ENCODE results near the gene HAPLN3. TPM values are rescaled to one million over a fixed set of nuclear protein-coding genes. Genes with fewer than 3 reads are reported as not detected.
"Not testable (repeated sequence)": the region's sequence is repeated elsewhere in the genome, so short reads cannot be mapped to it uniquely, and the experiment has no call there.

HAPLN3 gene
- total RNA-seq (2014; rRNA removed; shearing (Covaris generic)) = 8.1 and 11.5 TPM in 2 replicates

- peaks cover 15% of the 10 kb centered on the region for H3K27me3 ChIP-seq (ENCODE audit: control insufficient read depth, insufficient read depth, low read length)
- peaks cover 5% of the 10 kb centered on the region for H3K36me3 ChIP-seq (replicated peaks; ENCODE audit: control insufficient read depth, insufficient read depth, low read length)
- peak within 1 kb of the TSS; percentile 62 for H3K4me3 ChIP-seq (ENCODE audit: insufficient read depth, low read depth, low read length)
- peak; percentile 87 for DNase-seq
These were observed at the start of gene HAPLN3 for GRCh38 chr15:88894819-88895767. HAPLN3 (minus strand) TSS chr15:88895544; CDS start chr15:88887298, 8,246 bp downstream.

GRCh38 chr15:88940110-88940675, 44.8 kb upstream of the HAPLN3 start:
- Histone ChIP-seq H3K4me3 (ENCODE audit: insufficient read depth, low read depth, low read length) (no peak overlapping the region), H3K36me3 (replicated peaks; ENCODE audit: control insufficient read depth, insufficient read depth, low read length) (no peaks in the 10 kb centered on the region)
- no peak for DNase-seq

GRCh38 chr15:88939486-88939806, 44.1 kb upstream of the HAPLN3 start:
- H3K27me3 ChIP-seq (ENCODE audit: control insufficient read depth, insufficient read depth, low read length) = no peaks in the 10 kb centered on the region
- no peak for DNase-seq
- no peak overlapping the region for H3K4me3 ChIP-seq (ENCODE audit: insufficient read depth, low read depth, low read length)
- no peaks in the 10 kb centered on the region for H3K36me3 ChIP-seq (replicated peaks; ENCODE audit: control insufficient read depth, insufficient read depth, low read length)

More at GRCh38 chr15:88940110-88940675, 44.8 kb upstream of the HAPLN3 start:
- H3K27me3 ChIP-seq (ENCODE audit: control insufficient read depth, insufficient read depth, low read length) = no peaks in the 10 kb centered on the region

- Histone ChIP-seq H3K4me3 (ENCODE audit: insufficient read depth, low read depth, low read length) (no peak overlapping the region), H3K36me3 (replicated peaks; ENCODE audit: control insufficient read depth, insufficient read depth, low read length) (no peaks in the 10 kb centered on the region), H3K27me3 (ENCODE audit: control insufficient read depth, insufficient read depth, low read length) (no peaks in the 10 kb centered on the region)
- peak; percentile 24 for DNase-seq
These were observed 43.6 kb upstream of the HAPLN3 start for GRCh38 chr15:88938802-88939485.

- H3K27me3 ChIP-seq (ENCODE audit: control insufficient read depth, insufficient read depth, low read length); H3K4me3 ChIP-seq (ENCODE audit: insufficient read depth, low read depth, low read length); H3K36me3 ChIP-seq (replicated peaks; ENCODE audit: control insufficient read depth, insufficient read depth, low read length); DNase-seq: not testable (repeated sequence)
These were observed 39.1 kb upstream of the HAPLN3 start for GRCh38 chr15:88934449-88934848.

- DNase-seq = no peak
- Histone ChIP-seq H3K4me3 (ENCODE audit: insufficient read depth, low read depth, low read length) (no peak overlapping the region), H3K27me3 (ENCODE audit: control insufficient read depth, insufficient read depth, low read length) (no peaks in the 10 kb centered on the region), H3K36me3 (replicated peaks; ENCODE audit: control insufficient read depth, insufficient read depth, low read length) (no peaks in the 10 kb centered on the region)
These were observed 37.6 kb upstream of the HAPLN3 start for GRCh38 chr15:88932875-88933330.

GRCh38 chr15:88932271-88932874, 37.0 kb upstream of the HAPLN3 start:
- no peak overlapping the region for H3K4me3 ChIP-seq (ENCODE audit: insufficient read depth, low read depth, low read length)
- H3K36me3 ChIP-seq (replicated peaks; ENCODE audit: control insufficient read depth, insufficient read depth, low read length) = no peaks in the 10 kb centered on the region
- no peak for DNase-seq
- H3K27me3 ChIP-seq (ENCODE audit: control insufficient read depth, insufficient read depth, low read length) = no peaks in the 10 kb centered on the region

- no peaks in the 10 kb centered on the region for H3K36me3 ChIP-seq (replicated peaks; ENCODE audit: control insufficient read depth, insufficient read depth, low read length)
- no peaks in the 10 kb centered on the region for H3K27me3 ChIP-seq (ENCODE audit: control insufficient read depth, insufficient read depth, low read length)
- H3K4me3 ChIP-seq (ENCODE audit: insufficient read depth, low read depth, low read length) = no peak overlapping the region
- no peak for DNase-seq
These were observed 35.2 kb upstream of the HAPLN3 start for GRCh38 chr15:88930579-88930978.

GRCh38 chr15:88929358-88930098, 34.2 kb upstream of the HAPLN3 start:
- not testable (repeated sequence) for DNase-seq; H3K27me3 ChIP-seq (ENCODE audit: control insufficient read depth, insufficient read depth, low read length); H3K36me3 ChIP-seq (replicated peaks; ENCODE audit: control insufficient read depth, insufficient read depth, low read length); H3K4me3 ChIP-seq (ENCODE audit: insufficient read depth, low read depth, low read length)

- H3K4me3 ChIP-seq (ENCODE audit: insufficient read depth, low read depth, low read length) = not testable (repeated sequence)
These were observed 32.8 kb upstream of the HAPLN3 start for GRCh38 chr15:88928192-88928591.

GRCh38 chr15:88925648-88926047, 30.3 kb upstream of the HAPLN3 start:
- DNase-seq; H3K27me3 ChIP-seq (ENCODE audit: control insufficient read depth, insufficient read depth, low read length); H3K36me3 ChIP-seq (replicated peaks; ENCODE audit: control insufficient read depth, insufficient read depth, low read length); H3K4me3 ChIP-seq (ENCODE audit: insufficient read depth, low read depth, low read length): not testable (repeated sequence)

More at GRCh38 chr15:88928192-88928591, 32.8 kb upstream of the HAPLN3 start:
- not testable (repeated sequence) for DNase-seq; H3K36me3 ChIP-seq (replicated peaks; ENCODE audit: control insufficient read depth, insufficient read depth, low read length); H3K27me3 ChIP-seq (ENCODE audit: control insufficient read depth, insufficient read depth, low read length)

GRCh38 chr15:88920892-88921435, 25.6 kb upstream of the HAPLN3 start:
- H3K27me3 ChIP-seq (ENCODE audit: control insufficient read depth, insufficient read depth, low read length); DNase-seq; H3K36me3 ChIP-seq (replicated peaks; ENCODE audit: control insufficient read depth, insufficient read depth, low read length): not testable (repeated sequence)

GRCh38 chr15:88920186-88920891, 25.0 kb upstream of the HAPLN3 start:
- no peak overlapping the region for H3K4me3 ChIP-seq (ENCODE audit: insufficient read depth, low read depth, low read length)
- H3K36me3 ChIP-seq (replicated peaks; ENCODE audit: control insufficient read depth, insufficient read depth, low read length) = no peaks in the 10 kb centered on the region
- no peaks in the 10 kb centered on the region for H3K27me3 ChIP-seq (ENCODE audit: control insufficient read depth, insufficient read depth, low read length)
- DNase-seq = no peak

More at GRCh38 chr15:88920892-88921435, 25.6 kb upstream of the HAPLN3 start:
- not testable (repeated sequence) for H3K4me3 ChIP-seq (ENCODE audit: insufficient read depth, low read depth, low read length)

Measured in H7 (cell line).